HG03060 (cell line): ENCODE measurements around the gene GNRH2.
"Not testable (repeated sequence)": the region's sequence is repeated elsewhere in the genome, so short reads cannot be mapped to it uniquely, and the experiment has no call there.

Source experiments
- ATAC-seq: cut with Tn5 transposase; IDR thresholded peaks from one replicate; pipeline ENCODE4 v1.9.1; 2021; ENCODE audit warnings: low read depth, moderate number of reproducible peaks; ENCODE audit not compliant: unreplicated experiment

GNRH2 gene

GRCh38 chr20:3040086-3040485 lies 3.3 kb upstream of the GNRH2 start:
- ATAC-seq = no peak

- ATAC-seq = no peak
These were observed 1.5 kb upstream of the GNRH2 start for GRCh38 chr20:3041854-3042409.

GRCh38 chr20:3042625-3043024 lies 797 bp upstream of the GNRH2 start:
- no peak for ATAC-seq

GRCh38 chr20:3044336-3044965 lies 1.0 kb downstream of the GNRH2 start:
- ATAC-seq = no peak

GRCh38 chr20:3045042-3045815 lies 1.8 kb downstream of the GNRH2 start:
- ATAC-seq = no peak

GRCh38 chr20:3045816-3046676 lies 2.6 kb downstream of the GNRH2 start, which contains the start of gene MRPS26:
TSS of gene MRPS26 (plus strand) at chr20:3046052. CDS start at chr20:3046069, 17 bp downstream.
- ATAC-seq = no peak

GRCh38 chr20:3046677-3047462 lies 3.4 kb downstream of the GNRH2 start:
- ATAC-seq = no peak

GRCh38 chr20:3047486-3048419 lies 4.3 kb downstream of the GNRH2 start:
- ATAC-seq = no peak

GRCh38 chr20:3051385-3052019 lies 8.1 kb downstream of the GNRH2 start:
- ATAC-seq = no peak

- ATAC-seq = no peak
These were observed 16.1 kb downstream of the GNRH2 start for GRCh38 chr20:3059489-3059888.

GRCh38 chr20:3064119-3064518 lies 20.7 kb downstream of the GNRH2 start:
- ATAC-seq = not testable (repeated sequence)

GRCh38 chr20:3067139-3068014 lies 24.0 kb downstream of the GNRH2 start:
- no peak for ATAC-seq

GRCh38 chr20:3068075-3068474 lies 24.7 kb downstream of the GNRH2 start:
- no peak for ATAC-seq

- no peak for ATAC-seq
These were observed 25.8 kb downstream of the GNRH2 start for GRCh38 chr20:3068986-3069900.

GRCh38 chr20:3070725-3071124 lies 27.3 kb downstream of the GNRH2 start:
- no peak for ATAC-seq

- ATAC-seq = no peak
These were observed 27.8 kb downstream of the GNRH2 start for GRCh38 chr20:3071266-3071609.
